Nephron (organoid): Measurements from ENCODE around the gene SLIT2.

Experiments used
- H3K27ac Mint-ChIP-seq, 3 experiments: 2 replicates each; pipeline ENCODE4 v1.8.0; 2020; ENCODE audit warnings: mixed read lengths in 3 of 3, mild to moderate bottlenecking in 2 of 3, moderate library complexity in 1 of 3
- H3K27me3 Mint-ChIP-seq: 2 replicates; pipeline ENCODE4 v1.8.0; 2021; ENCODE audit warnings: low read depth, mild to moderate bottlenecking, moderate library complexity, mixed read lengths
- H3K36me3 Mint-ChIP-seq: 2 replicates; pipeline ENCODE4 v1.8.0; 2020; ENCODE audit warnings: low read depth, mixed read lengths
- H3K4me1 Mint-ChIP-seq: 2 replicates; pipeline ENCODE4 v1.8.0; 2020; ENCODE audit warnings: mixed read lengths
- H3K4me3 Mint-ChIP-seq, 3 experiments: 2 replicates each; pipeline ENCODE4 v1.8.0; 2020; ENCODE audit warnings: mild to moderate bottlenecking in 3 of 3, mixed read lengths in 3 of 3, moderate library complexity in 2 of 3
- H3K9me3 Mint-ChIP-seq: 2 replicates; pipeline ENCODE4 v1.8.0; 2020; ENCODE audit warnings: mixed read lengths
- CTCF ChIP-seq, 3 experiments: fragments of 200-600 bp; sonication (generic); IDR thresholded peaks; one replicate each; pipeline ENCODE4 v1.5.0; 2021; ENCODE audit warnings: antibody characterized with exemption in 3 of 3; ENCODE audit not compliant: unreplicated experiment in 3 of 3

Gene SLIT2

GRCh38 chr4:20273793-20274192 lies 22.1 kb downstream of the SLIT2 start:
- Mint-ChIP-seq H3K27ac (peak overlapping the region in 2 of 3 experiments; percentile 16 to 70), H3K36me3 (peaks cover 21% of the 10 kb centered on the region), H3K4me3 (no peak overlapping the region), H3K4me1 (peaks cover 55% of the 10 kb centered on the region), H3K9me3 (no peaks in the 10 kb centered on the region), H3K27me3 (no peaks in the 10 kb centered on the region)
- no peak for TF ChIP-seq CTCF (IDR thresholded peaks at IDR 0.05; ENCODE audit: unreplicated experiment in 3 of 3)

- H3K9me3 Mint-ChIP-seq = no peaks in the 10 kb centered on the region
- H3K36me3 Mint-ChIP-seq = peaks cover 18% of the 10 kb centered on the region
- H3K27ac Mint-ChIP-seq = peak overlapping the region in 1 of 3 experiments; percentile 10
- no peak overlapping the region for H3K4me3 Mint-ChIP-seq
- peaks cover 30% of the 10 kb centered on the region for H3K4me1 Mint-ChIP-seq
- no peaks in the 10 kb centered on the region for H3K27me3 Mint-ChIP-seq
- no peak for TF ChIP-seq CTCF (IDR thresholded peaks at IDR 0.05; ENCODE audit: unreplicated experiment in 3 of 3)
Measured at GRCh38 chr4:20276848-20277247, 25.1 kb downstream of the SLIT2 start.

- H3K4me1 Mint-ChIP-seq = peaks cover 20% of the 10 kb centered on the region
- H3K36me3 Mint-ChIP-seq = peaks cover 18% of the 10 kb centered on the region
- H3K27ac Mint-ChIP-seq = peak overlapping the region in 1 of 3 experiments; percentile 35
- H3K9me3 Mint-ChIP-seq = no peaks in the 10 kb centered on the region
- no peak for TF ChIP-seq CTCF (IDR thresholded peaks at IDR 0.05; ENCODE audit: unreplicated experiment in 3 of 3)
- no peaks in the 10 kb centered on the region for H3K27me3 Mint-ChIP-seq
- no peak overlapping the region for H3K4me3 Mint-ChIP-seq
Measured at GRCh38 chr4:20278195-20278594, 26.5 kb downstream of the SLIT2 start.

GRCh38 chr4:20279381-20279780 lies 27.7 kb downstream of the SLIT2 start:
- Mint-ChIP-seq H3K27ac (no peak overlapping the region), H3K4me1 (peaks cover 13% of the 10 kb centered on the region), H3K4me3 (no peak overlapping the region), H3K9me3 (no peaks in the 10 kb centered on the region), H3K27me3 (no peaks in the 10 kb centered on the region), H3K36me3 (peaks cover 13% of the 10 kb centered on the region)
- TF ChIP-seq CTCF (IDR thresholded peaks at IDR 0.05; ENCODE audit: unreplicated experiment in 3 of 3) = no peak

- H3K27ac Mint-ChIP-seq = peak overlapping the region in 1 of 3 experiments; percentile 57
- TF ChIP-seq CTCF (IDR thresholded peaks at IDR 0.05; ENCODE audit: unreplicated experiment in 3 of 3) = no peak
- peaks cover 13% of the 10 kb centered on the region for H3K36me3 Mint-ChIP-seq
- no peaks in the 10 kb centered on the region for H3K9me3 Mint-ChIP-seq
- no peak overlapping the region for H3K4me3 Mint-ChIP-seq
- H3K4me1 Mint-ChIP-seq = peaks cover 6% of the 10 kb centered on the region
- H3K27me3 Mint-ChIP-seq = no peaks in the 10 kb centered on the region
Measured at GRCh38 chr4:20281453-20281852, 29.7 kb downstream of the SLIT2 start.

- Mint-ChIP-seq H3K4me3 (no peak overlapping the region), H3K9me3 (no peaks in the 10 kb centered on the region), H3K4me1 (no peaks in the 10 kb centered on the region), H3K27ac (no peak overlapping the region), H3K27me3 (no peaks in the 10 kb centered on the region), H3K36me3 (peaks cover 21% of the 10 kb centered on the region)
- no peak for TF ChIP-seq CTCF (IDR thresholded peaks at IDR 0.05; ENCODE audit: unreplicated experiment in 3 of 3)
Measured at GRCh38 chr4:20283039-20283438, 31.3 kb downstream of the SLIT2 start.
